Neuronal stem cell (in vitro differentiated cells): ENCODE data around the gene TCL1B.

Experiments
- DNase-seq: peaks from one replicate; pipeline ENCODE4 v3.0.0-alpha.2; 2013; ENCODE audit warnings: low spot score
- H2AFZ ChIP-seq: one replicate; pipeline ENCODE4 v1.6.1; 2013; ENCODE audit warnings: mild to moderate bottlenecking, low read length, inconsistent platforms
- H2AK5ac ChIP-seq: 2 replicates; pipeline ENCODE4 v1.6.1; 2013; ENCODE audit warnings: low read depth, mild to moderate bottlenecking, inconsistent platforms, low read length, moderate library complexity, mixed read lengths
- H2BK120ac ChIP-seq: 2 replicates; pipeline ENCODE4 v1.6.1; 2013; ENCODE audit warnings: low read depth, mild to moderate bottlenecking, inconsistent platforms, low read length, moderate library complexity, mixed read lengths
- H2BK12ac ChIP-seq: one replicate; pipeline ENCODE4 v1.6.1; 2013; ENCODE audit warnings: low read length, inconsistent platforms
- H2BK15ac ChIP-seq: 2 replicates; pipeline ENCODE4 v1.6.1; 2013; ENCODE audit warnings: mild to moderate bottlenecking, low read length, inconsistent platforms, mixed read lengths
- H2BK5ac ChIP-seq: one replicate; pipeline ENCODE4 v1.6.1; 2013; ENCODE audit warnings: inconsistent platforms, mild to moderate bottlenecking, low read length, moderate library complexity
- H3K14ac ChIP-seq: one replicate; pipeline ENCODE4 v1.6.1; 2013; ENCODE audit warnings: low read length, inconsistent platforms
- H3K18ac ChIP-seq: 2 replicates; pipeline ENCODE4 v1.6.1; 2013; ENCODE audit warnings: low read length, inconsistent platforms
- H3K23ac ChIP-seq: 2 replicates; pipeline ENCODE4 v1.6.1; 2013; ENCODE audit warnings: low read depth, mild to moderate bottlenecking, mixed read lengths, low read length, inconsistent platforms; ENCODE audit not compliant: poor library complexity
- H3K27ac ChIP-seq: replicated peaks from 3 replicates; pipeline ENCODE4 v1.5.1; 2013; ENCODE audit warnings: low read length, inconsistent platforms
- H3K27me3 ChIP-seq, 3 experiments: 2 replicates each; pipeline ENCODE4 v1.6.1; 2013; ENCODE audit warnings: low read length in 3 of 3, mild to moderate bottlenecking in 2 of 3, inconsistent platforms in 1 of 3, low read depth in 1 of 3, mixed read lengths in 1 of 3, moderate library complexity in 1 of 3; ENCODE audit not compliant: control insufficient read depth in 3 of 3, insufficient read depth in 3 of 3
- H3K36me3 ChIP-seq, 2 donors: replicated peaks in 1 of 2; 2 replicates each; pipeline ENCODE4 v1.6.1; 2013; ENCODE audit warnings: low read length in 2 of 2; ENCODE audit not compliant: control insufficient read depth in 2 of 2, insufficient read depth in 2 of 2
- H3K4ac ChIP-seq: 2 replicates; pipeline ENCODE4 v1.6.1; 2013; ENCODE audit warnings: inconsistent platforms, mild to moderate bottlenecking, low read length, moderate library complexity
- H3K4me1 ChIP-seq, 2 donors: 1 replicate in 1 of 2; 2 replicates in 1 of 2; pipeline ENCODE4 v1.6.1; 2013; ENCODE audit warnings: low read length in 2 of 2, low read depth in 1 of 2; ENCODE audit not compliant: control insufficient read depth in 2 of 2, insufficient read depth in 1 of 2
- H3K4me2 ChIP-seq: one replicate; pipeline ENCODE4 v1.6.1; 2013; ENCODE audit warnings: mild to moderate bottlenecking, low read length, inconsistent platforms; ENCODE audit not compliant: insufficient read depth, poor library complexity, severe bottlenecking
- H3K4me3 ChIP-seq, 2 donors: 2 replicates each; pipeline ENCODE4 v1.5.1; 2013; ENCODE audit warnings: low read length in 2 of 2, mild to moderate bottlenecking in 2 of 2, inconsistent platforms in 1 of 2, moderate library complexity in 1 of 2
- H3K79me1 ChIP-seq: one replicate; pipeline ENCODE4 v1.6.1; 2013; ENCODE audit warnings: low read depth, mild to moderate bottlenecking, inconsistent platforms, low read length, moderate library complexity
- H3K9ac ChIP-seq: one replicate; pipeline ENCODE4 v1.6.1; 2013; ENCODE audit warnings: mild to moderate bottlenecking, low read depth, low read length, inconsistent platforms; ENCODE audit not compliant: poor library complexity
- H3K9me3 ChIP-seq, 2 donors: replicated peaks in 1 of 2; 2 replicates each; pipeline versions ENCODE3 to v1.6.1; 2013; ENCODE audit warnings: low read length in 2 of 2, mild to moderate bottlenecking in 2 of 2, inconsistent platforms in 1 of 2, low read depth in 1 of 2, mixed read lengths in 1 of 2, moderate library complexity in 1 of 2; ENCODE audit not compliant: control insufficient read depth in 2 of 2, insufficient read depth in 1 of 2
- H4K8ac ChIP-seq: one replicate; pipeline ENCODE4 v1.6.1; 2013; ENCODE audit warnings: low read depth, mild to moderate bottlenecking, inconsistent platforms, low read length, moderate library complexity
- H4K91ac ChIP-seq: one replicate; pipeline ENCODE4 v1.6.1; 2013; ENCODE audit warnings: low read length, low read depth, mild to moderate bottlenecking, inconsistent platforms; ENCODE audit not compliant: poor library complexity
- WGBS, 2 donors: extraction: QIAGEN DNeasy Blood & Tissue Kit; methylation state at CpG; one replicate each; pipeline ENCODE4 v1.1.7; 2013; ENCODE audit warnings: missing lambda C conversion rate in 2 of 2, mixed read lengths in 1 of 2; ENCODE audit not compliant: insufficient read length in 2 of 2, insufficient replicate concordance in 1 of 2; ENCODE audit errors: extremely low coverage in 2 of 2; 5-methylcytosine and 5-hydroxymethylcytosine counted together

TCL1B gene

DNA sequence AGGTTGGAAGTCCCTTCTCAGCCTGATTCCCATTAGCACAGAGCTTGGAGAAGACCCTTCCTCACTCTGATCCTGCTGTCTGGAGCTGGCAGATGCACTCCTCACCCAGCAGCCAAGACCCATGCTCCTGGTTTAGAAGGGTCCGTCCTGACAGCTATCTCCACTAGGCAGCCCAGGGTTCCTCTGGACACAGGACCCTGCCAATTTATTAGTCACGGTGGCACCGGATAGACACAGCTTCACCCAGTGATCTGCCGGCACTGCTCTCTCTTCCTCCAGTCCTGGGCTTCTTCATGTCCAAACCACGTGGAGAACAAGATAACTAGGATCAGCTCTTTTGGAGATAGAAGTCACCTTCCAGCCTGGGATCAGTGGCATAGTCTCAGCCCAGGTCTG lies 26.2 kb upstream of the TCL1B start:
- Histone ChIP-seq H3K27me3 (peaks cover 0 to 7% (median 0%) of the 10 kb centered on the region in 3 experiments), H2BK120ac (no peak overlapping the region), H3K18ac (no peak overlapping the region), H3K27ac (no peak overlapping the region), H4K8ac (no peak overlapping the region), H2BK5ac (no peak overlapping the region), H2AFZ (no peak overlapping the region), H3K9ac (no peak overlapping the region), H2BK15ac (peak overlapping the region; percentile 2), H2BK12ac (no peak overlapping the region), H3K4me1 (peaks cover 0 to 4% of the 10 kb centered on the region in 2 donors), H3K23ac (no peak overlapping the region), H3K79me1 (no peaks in the 10 kb centered on the region), H3K4me2 (no peak overlapping the region), H3K9me3 (no peaks in the 10 kb centered on the region), H4K91ac (no peak overlapping the region), H3K14ac (no peak overlapping the region), H2AK5ac (peak overlapping the region; percentile 15), H3K36me3 (no peaks in the 10 kb centered on the region), H3K4me3 (no peak overlapping the region), H3K4ac (no peak overlapping the region)
- no CpG with 5 or more reads among the region's 5 CpGs for WGBS, 2 donors
- no peak for DNase-seq

GRCh38 chr14:95660651-95661515 lies 25.3 kb upstream of the TCL1B start:
- Histone ChIP-seq H2BK120ac (no peak overlapping the region), H3K18ac (peak overlapping the region; percentile 7), H3K4me3 (no peak overlapping the region), H2BK5ac (no peak overlapping the region), H3K36me3 (no peaks in the 10 kb centered on the region), H3K14ac (no peak overlapping the region), H2BK12ac (no peak overlapping the region), H2BK15ac (no peak overlapping the region), H4K91ac (no peak overlapping the region), H3K27ac (no peak overlapping the region), H3K4me2 (no peak overlapping the region), H3K79me1 (no peaks in the 10 kb centered on the region), H3K4me1 (peaks cover 0 to 6% of the 10 kb centered on the region in 2 donors), H2AK5ac (no peak overlapping the region), H3K23ac (no peak overlapping the region), H3K4ac (no peak overlapping the region), H3K9me3 (no peaks in the 10 kb centered on the region), H3K27me3 (peaks cover 0 to 7% (median 0%) of the 10 kb centered on the region in 3 experiments), H4K8ac (no peak overlapping the region), H2AFZ (no peak overlapping the region), H3K9ac (no peak overlapping the region)
- no peak for DNase-seq
- WGBS, 2 donors: no CpG with 5 or more reads among the region's 13 CpGs

- H3K36me3 ChIP-seq: no peaks in the 10 kb centered on the region
- H3K79me1 ChIP-seq: no peaks in the 10 kb centered on the region
- no peak overlapping the region for H2BK12ac ChIP-seq
- no peak overlapping the region for H2AK5ac ChIP-seq
- H2BK120ac ChIP-seq: no peak overlapping the region
- no peak overlapping the region for H3K4ac ChIP-seq
- WGBS, 2 donors: no CpG with 5 or more reads among the region's 4 CpGs
- no peaks in the 10 kb centered on the region for H3K9me3 ChIP-seq
- no peak overlapping the region for H4K8ac ChIP-seq
- no peak overlapping the region for H3K23ac ChIP-seq
- H2BK5ac ChIP-seq: no peak overlapping the region
- peaks cover 0 to 7% (median 0%) of the 10 kb centered on the region in 3 experiments for H3K27me3 ChIP-seq
- DNase-seq: no peak
- H3K4me2 ChIP-seq: no peak overlapping the region
- H2BK15ac ChIP-seq: no peak overlapping the region
- no peak overlapping the region for H3K14ac ChIP-seq
- H3K4me1 ChIP-seq: peaks cover 0 to 8% of the 10 kb centered on the region in 2 donors
- no peak overlapping the region for H3K4me3 ChIP-seq
- H3K18ac ChIP-seq: no peak overlapping the region
- no peak overlapping the region for H3K9ac ChIP-seq
- no peak overlapping the region for H3K27ac ChIP-seq
- H4K91ac ChIP-seq: no peak overlapping the region
- no peak overlapping the region for H2AFZ ChIP-seq
These were observed 23.6 kb upstream of the TCL1B start for GRCh38 chr14:95662376-95663186.

DNA sequence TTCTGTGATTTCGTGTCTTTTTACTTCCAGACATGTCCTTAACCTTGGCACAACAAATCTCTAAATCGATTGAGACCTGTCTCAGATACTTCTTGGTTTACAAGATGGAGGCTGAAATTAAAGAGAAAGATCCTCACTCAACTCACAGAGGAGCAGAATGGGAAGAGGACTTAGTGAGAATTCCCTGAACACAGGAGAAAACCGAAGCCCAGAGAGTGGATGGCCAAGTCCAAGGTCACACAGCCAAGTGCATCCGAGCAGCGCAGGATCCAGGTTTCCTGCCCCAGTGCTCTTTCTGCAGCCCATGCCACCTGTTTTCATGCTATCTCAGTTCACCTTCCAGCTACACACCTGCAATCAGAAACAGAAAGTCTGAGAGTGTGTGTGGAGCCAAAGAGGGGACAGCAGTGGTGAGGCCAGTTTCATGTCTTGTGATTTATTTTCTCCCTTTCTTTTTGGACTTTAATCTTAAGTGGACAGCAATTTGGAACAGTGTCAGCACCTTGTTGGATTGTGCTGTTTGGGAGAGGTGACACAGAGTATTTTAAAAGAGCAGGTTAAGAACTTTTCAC lies 22.9 kb upstream of the TCL1B start:
- H3K4me2 ChIP-seq: no peak overlapping the region
- H3K4ac ChIP-seq: no peak overlapping the region
- no peak overlapping the region for H2BK120ac ChIP-seq
- no peaks in the 10 kb centered on the region for H3K36me3 ChIP-seq
- no peak overlapping the region for H3K23ac ChIP-seq
- no peak overlapping the region for H3K9ac ChIP-seq
- peaks cover 0 to 8% of the 10 kb centered on the region in 2 donors for H3K4me1 ChIP-seq
- peaks cover 0 to 7% (median 0%) of the 10 kb centered on the region in 3 experiments for H3K27me3 ChIP-seq
- H4K91ac ChIP-seq: no peak overlapping the region
- H3K14ac ChIP-seq: no peak overlapping the region
- no peak overlapping the region for H2AK5ac ChIP-seq
- no CpG with 5 or more reads among the region's 5 CpGs for WGBS, 2 donors
- H3K79me1 ChIP-seq: no peaks in the 10 kb centered on the region
- no peak overlapping the region for H2BK12ac ChIP-seq
- H3K9me3 ChIP-seq: no peaks in the 10 kb centered on the region
- H4K8ac ChIP-seq: no peak overlapping the region
- H3K4me3 ChIP-seq: no peak overlapping the region
- H2BK15ac ChIP-seq: no peak overlapping the region
- H2BK5ac ChIP-seq: no peak overlapping the region
- no peak for DNase-seq
- H3K18ac ChIP-seq: no peak overlapping the region
- H3K27ac ChIP-seq: no peak overlapping the region
- no peak overlapping the region for H2AFZ ChIP-seq
